CD4-positive, alpha-beta T cell treated with Interleukin-4 for 1 hour (primary cell): ENCODE results near the gene ST8SIA1.

Experiments used
- DNase-seq, 2 donors: peaks; one replicate each; pipeline ENCODE4 v3.0.0-alpha.2; 2020 to 2022

ST8SIA1 gene

GRCh38 chr12:22329621-22330020 lies 4.9 kb downstream of the ST8SIA1 start:
- DNase-seq: no peak

GRCh38 chr12:22325218-22325617 lies 9.3 kb downstream of the ST8SIA1 start:
- no peak for DNase-seq

- DNase-seq: no peak
Measured at GRCh38 chr12:22322091-22322490, 12.4 kb downstream of the ST8SIA1 start.

DNA sequence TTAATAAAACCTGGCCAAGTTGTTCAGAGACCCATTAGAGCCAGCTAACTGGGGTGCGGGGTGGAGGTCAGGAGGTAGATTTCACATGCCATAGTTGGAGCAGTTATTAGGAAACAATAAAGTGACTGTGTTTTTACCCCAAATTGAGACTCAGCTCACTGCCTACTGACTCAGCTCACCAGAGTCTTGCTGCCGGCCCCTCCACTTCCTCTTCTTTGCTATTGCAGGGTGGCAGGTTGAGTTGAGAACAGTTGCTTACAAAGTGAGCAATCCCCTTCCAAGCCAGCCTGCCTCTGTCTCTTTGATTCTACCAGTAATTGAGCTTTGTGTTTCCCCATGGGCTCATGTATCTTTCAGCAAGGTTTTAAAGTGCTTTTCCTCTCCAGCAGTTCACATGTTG lies 12.9 kb downstream of the ST8SIA1 start:
- peak; percentile 30 to 61 for DNase-seq

DNA sequence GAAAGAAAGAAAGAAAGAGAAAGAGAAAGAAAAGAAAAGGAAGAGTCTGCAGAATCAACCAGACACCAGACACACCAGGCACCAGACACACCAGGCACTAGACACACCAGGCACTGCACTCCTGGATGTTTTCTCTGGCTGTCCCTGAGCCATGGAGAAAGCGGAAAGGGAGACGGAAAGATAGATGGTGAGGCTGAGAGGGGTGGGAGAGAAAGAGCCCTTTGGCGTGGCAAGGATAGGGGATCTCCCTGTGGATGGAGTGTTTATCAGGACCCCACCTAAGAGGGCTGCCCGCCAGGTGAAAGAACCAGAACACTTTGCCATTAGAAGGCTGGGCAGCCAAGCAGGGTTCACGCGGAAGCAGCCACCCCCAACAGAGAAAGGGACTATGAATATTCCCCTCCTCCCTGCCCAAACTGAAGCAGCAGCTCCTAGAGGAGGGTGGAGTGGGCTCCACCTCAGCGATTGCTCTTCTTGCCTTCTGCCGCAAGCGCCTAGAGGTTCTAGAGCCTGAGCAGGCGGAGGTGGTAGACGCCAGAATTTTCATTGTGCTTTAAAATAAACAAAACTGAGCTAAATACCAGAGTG lies 13.4 kb downstream of the ST8SIA1 start:
- DNase-seq: no peak

DNA sequence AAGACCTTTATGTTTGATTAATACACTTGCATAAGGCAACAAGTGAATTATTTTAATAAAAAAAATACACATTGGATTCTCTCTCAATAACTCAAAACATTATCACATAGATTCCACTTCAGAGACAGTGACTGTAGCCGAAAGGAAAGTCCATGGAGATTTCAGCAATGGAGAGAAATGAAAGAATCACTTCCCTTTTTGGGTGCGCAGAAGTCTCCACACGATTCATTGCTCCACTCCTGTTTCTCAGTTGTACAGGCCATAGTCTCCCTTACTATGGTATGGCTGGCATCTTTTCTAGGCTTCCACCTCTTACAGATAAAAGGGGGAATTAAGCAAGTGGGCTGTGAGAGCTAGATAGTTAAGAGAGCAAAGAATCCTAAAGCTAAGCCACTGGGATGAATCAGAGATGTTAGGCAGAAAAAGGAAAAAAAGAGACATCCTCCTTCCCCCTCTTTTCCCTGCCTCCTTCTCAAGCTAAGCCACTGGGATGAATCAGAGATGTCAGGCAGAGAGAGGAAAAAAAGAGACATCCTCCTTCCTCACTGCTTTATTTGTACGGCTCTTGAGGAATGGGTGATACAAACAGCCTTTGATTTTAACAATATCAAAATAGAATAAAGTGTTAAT lies 16.3 kb downstream of the ST8SIA1 start:
- DNase-seq: no peak

- no peak for DNase-seq
Measured at GRCh38 chr12:22313963-22314330, 20.6 kb downstream of the ST8SIA1 start.

- DNase-seq: no peak
Measured at GRCh38 chr12:22313286-22313962, 21.1 kb downstream of the ST8SIA1 start.

DNA sequence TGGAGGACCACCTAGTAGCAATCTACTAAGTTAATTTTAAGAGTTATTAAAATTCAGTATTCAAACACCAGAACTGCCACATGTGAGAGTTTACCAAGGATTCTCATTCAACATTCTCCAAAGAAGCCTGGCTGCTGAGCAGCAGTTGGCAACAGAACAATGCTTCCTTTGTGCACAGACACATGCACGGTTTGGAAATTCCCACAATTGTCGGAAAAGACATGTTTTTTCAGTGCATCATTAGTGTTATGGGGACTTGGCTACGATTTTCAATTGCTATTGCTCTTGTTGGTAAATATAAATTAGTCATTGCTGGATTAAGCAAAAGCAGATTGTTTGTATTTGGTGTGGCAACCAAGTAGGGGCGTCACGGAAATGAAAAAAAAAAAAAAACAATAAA lies 22.2 kb downstream of the ST8SIA1 start:
- DNase-seq: no peak

DNA sequence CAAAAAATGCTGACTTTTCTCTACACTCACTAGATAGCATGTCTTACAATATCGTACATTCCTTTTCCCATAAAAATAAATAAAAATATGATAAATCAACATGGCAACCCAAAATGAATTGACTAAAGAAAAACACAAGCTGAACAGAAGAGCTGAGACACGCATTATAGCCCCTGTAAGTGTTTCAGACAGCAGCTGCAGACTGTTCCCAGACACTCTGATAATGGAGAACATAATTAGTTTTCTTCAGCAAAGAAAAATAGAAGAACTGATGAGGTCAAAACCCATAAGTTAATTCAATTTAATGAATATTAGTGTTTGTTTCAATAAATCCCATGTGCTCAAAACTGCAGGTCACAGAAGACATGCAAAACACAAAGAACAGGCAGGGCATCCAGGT lies 23.8 kb downstream of the ST8SIA1 start:
- no peak for DNase-seq

- DNase-seq: no peak
Measured at GRCh38 chr12:22310275-22310674, 24.2 kb downstream of the ST8SIA1 start.

DNA sequence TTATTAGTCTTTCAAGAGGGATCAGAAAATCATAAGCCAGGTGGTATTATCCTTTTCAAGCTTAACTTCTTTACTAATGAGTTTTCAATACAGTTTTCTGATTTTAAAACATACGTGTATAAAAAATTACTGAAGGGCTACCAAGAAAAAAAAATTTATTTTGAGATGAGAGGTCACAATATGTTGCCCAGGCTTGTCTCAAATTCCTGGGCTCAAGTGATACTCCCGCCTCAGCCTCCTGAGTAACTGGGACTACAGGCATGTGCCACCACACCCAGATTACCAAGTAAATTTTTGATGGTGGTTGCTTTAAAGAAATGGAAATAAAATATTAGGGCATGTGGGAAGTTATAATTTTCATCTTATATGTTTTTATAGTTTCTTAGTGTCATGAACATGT lies 26.7 kb downstream of the ST8SIA1 start:
- DNase-seq: no peak

DNA sequence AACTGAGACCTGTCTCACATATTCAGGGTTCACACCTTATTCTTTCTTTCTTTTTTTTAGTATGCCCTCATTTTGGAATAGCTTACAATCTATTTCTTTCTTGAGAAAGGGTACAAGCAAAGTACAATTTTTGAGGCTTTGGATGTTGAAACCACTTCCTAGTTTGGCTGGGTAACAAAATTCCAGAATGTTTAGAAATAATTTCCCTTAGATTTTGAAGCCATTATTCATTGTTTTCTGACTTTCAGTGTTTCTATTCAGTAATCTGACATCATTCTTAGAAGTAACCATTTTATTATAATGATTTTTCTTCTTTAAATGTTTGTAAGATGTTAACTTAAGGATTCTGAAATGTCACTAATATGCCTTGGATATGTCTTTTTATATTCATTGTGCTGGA lies 28.2 kb downstream of the ST8SIA1 start:
- DNase-seq: no peak

DNA sequence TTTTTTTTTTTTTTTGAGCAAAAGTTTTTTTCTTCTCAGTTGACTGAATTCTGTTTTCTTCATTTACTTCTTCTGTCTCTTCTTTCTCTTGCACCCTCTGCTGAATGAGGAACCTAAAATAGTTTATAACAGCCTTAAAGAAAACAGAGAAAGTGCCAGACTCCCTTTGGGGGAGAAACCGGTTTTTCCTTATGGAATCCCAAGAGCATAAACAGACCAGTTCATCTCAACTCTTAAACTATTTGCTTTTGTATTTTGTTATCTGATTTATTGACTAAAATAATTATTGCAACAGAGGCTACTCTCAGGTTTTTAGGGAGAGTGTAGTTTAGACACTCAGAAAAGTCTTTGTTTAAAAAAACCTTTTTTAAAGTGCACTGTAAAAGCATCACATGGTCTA lies 30.2 kb downstream of the ST8SIA1 start:
- no peak for DNase-seq

DNA sequence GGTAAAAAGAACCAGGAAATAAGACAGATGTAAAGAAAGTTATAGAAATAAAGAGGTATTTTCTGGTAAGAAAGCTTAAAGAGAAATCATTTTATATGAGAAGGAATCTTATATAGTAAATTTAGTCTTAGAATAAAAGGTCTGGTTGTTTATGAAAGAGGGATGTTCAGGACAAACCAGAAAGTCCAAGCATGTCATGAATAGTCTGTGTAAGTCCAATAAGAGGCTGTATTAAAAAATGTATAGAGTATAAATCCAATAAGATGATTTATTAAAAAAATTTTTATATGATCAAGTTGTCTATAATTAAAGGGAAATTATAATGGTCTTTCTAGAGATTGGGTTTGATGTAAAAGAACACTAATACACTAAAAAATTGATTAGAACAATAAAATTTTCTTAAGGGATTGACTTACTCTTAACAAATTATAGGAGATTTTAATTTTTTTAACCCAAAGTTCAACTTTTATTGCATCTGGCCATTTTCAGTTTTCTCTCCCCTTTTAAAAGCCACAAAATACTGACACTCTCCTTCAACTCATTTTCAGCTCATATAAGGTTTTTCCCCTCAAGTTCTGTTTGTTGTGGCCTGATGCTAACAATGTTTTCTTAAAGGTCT lies 35.1 kb downstream of the ST8SIA1 start:
- DNase-seq: no peak

DNA sequence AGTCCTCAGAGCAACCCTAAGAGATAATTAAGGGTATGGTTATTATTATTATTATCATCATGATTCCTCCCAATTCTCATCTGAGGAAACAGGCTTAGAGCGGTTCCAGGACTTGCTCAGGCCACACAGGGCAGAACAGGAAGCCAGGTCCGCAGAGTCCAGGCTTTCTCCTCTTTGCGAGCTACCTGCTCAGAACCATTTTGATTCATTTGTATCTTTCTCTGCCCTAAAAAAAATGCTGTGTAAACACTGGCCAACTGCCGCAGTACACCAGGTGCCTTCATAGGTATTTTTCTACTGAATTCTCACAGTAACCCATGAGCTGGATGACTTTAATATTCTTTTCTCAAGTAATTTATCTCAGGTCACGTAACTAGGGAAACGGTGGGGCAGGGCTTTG lies 45.3 kb downstream of the ST8SIA1 start:
- DNase-seq: no peak

GRCh38 chr12:22287776-22288621 lies 46.5 kb downstream of the ST8SIA1 start:
- DNase-seq: peak in 1 of 2 donors; percentile 19

- DNase-seq: no peak
Measured at GRCh38 chr12:22287101-22287500, 47.4 kb downstream of the ST8SIA1 start.

GRCh38 chr12:22286569-22286968 lies 47.9 kb downstream of the ST8SIA1 start:
- no peak for DNase-seq

- DNase-seq: no peak
Measured at GRCh38 chr12:22285846-22286245, 48.7 kb downstream of the ST8SIA1 start.

DNA sequence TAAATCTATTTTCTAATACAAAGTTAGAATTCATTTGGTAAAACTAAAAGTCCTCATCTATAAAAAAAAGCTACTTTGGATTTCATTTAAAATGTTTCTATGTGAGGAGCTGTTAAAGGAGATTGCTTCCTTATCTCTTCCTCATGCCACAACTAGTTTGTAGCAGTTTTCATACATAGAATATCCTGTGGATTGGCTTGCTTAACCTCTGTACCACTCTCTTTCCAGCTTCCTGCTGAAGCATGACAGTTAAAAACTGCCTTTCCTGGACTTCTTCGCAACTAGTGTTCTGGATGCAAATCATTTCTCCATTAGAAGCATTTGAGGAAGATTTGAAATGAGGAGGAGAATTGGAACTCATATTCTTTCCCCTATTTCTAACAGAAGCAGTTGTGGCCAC lies 49.6 kb downstream of the ST8SIA1 start:
- no peak for DNase-seq

DNA sequence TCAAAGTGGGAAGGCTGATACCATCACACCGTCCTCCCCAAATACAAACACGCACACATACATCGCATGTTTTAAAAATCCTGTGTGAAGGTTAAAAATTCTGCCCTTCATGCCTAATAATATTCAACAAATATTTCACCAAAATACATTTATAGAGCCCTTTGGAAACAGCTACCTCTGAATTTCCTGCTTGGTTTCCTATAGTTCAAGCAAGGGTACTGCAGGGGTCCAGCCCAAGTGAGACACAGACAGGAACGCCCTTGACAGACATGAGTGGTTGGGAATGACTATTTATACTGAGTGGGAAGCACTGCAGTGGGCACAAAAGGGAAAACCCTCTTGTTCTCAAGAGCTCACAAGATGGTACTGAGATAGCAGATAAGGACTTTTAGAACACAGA lies 51.0 kb downstream of the ST8SIA1 start:
- no peak for DNase-seq

DNA sequence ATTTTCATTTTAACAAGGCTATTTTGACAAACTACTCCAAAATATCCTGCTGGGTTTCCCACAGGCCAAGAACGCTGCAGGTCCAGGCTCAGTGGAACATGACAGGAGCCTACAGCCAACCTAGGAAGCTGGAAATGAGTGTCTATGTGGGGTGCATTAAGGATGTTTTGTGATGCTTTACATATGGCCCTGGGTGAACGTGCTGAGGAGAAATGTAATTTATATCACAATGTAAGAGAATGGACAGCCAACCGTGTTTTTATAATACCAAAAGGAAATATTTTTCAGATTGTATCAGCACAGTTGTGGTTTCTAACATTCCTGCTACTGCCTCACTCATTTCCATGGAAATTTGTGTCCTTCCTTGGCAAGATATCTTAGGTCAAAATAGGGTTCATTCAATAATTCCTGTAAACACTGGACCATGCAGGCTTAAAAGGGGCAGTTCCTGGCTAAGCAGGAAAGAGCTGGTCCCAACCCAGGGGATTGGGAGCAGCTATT lies 51.5 kb downstream of the ST8SIA1 start:
- DNase-seq: no peak
